GM19240 (cell line): ENCODE results near the gene MET.

Experiments
- DNase-seq: peaks from one replicate; pipeline ENCODE4 v3.0.0; 2011; ENCODE audit warnings: low spot score; ENCODE audit not compliant: insufficient read length

MET gene

GRCh38 chr7:116843378-116843777, 171.4 kb downstream of the MET start:
- DNase-seq, result no peak
